Esophagus squamous epithelium (tissue), 5 donors: Measurements from ENCODE around the gene TAF12. TPM values are rescaled to one million over a fixed set of nuclear protein-coding genes. Genes with fewer than 3 reads are reported as not detected.
A peak's percentile ranks its signal among the peaks of the same experiment; 100 is the strongest.
"Not testable (repeated sequence)": the region's sequence is repeated elsewhere in the genome, so short reads cannot be mapped to it uniquely, and the experiment has no call there.

Experiments used
- DNase-seq: peaks from one replicate; lab custom pipeline; 2025; lab: John Stamatoyannopoulos, UW
- H3K27ac ChIP-seq, 4 donors: fragments of 200-600 bp; sonication (generic); one replicate each; pipeline ENCODE4 v1.5.1; 2016 to 2019; ENCODE audit warnings: mild to moderate bottlenecking in 1 of 4
- H3K27me3 ChIP-seq, 4 donors: fragments of 200-600 bp; sonication (generic); 1 replicate in 3 of 4; 2 replicates in 1 of 4; pipeline versions ENCODE4 v1.5.1 to v1.6.0; 2017 to 2021; ENCODE audit warnings: antibody characterized with exemption in 1 of 4
- H3K36me3 ChIP-seq, 3 donors: fragments of 200-600 bp; sonication (generic); one replicate each; pipeline ENCODE4 v1.5.1; 2016 to 2019
- H3K4me1 ChIP-seq, 3 donors: fragments of 200-600 bp; sonication (generic); one replicate each; pipeline ENCODE4 v1.5.1; 2017 to 2019
- H3K4me3 ChIP-seq, 4 donors: fragments of 200-600 bp; sonication (generic); 1 replicate in 3 of 4; 2 replicates in 1 of 4; pipeline ENCODE4 v1.5.1; 2016 to 2019; ENCODE audit warnings: mild to moderate bottlenecking in 2 of 4, moderate library complexity in 1 of 4
- H3K9me3 ChIP-seq, 3 donors: fragments of 200-600 bp; sonication (generic); one replicate each; pipeline ENCODE4 v1.5.1; 2016 to 2019
- CTCF ChIP-seq, 6 experiments: fragments of 450-650 bp in 4 of 6; fragments of 200-600 bp in 2 of 6; sonication (generic) in 2 of 6; IDR thresholded peaks; one replicate each; pipeline ENCODE4 v1.5.1; 2016 to 2019; ENCODE audit warnings: antibody characterized with exemption in 6 of 6, mild to moderate bottlenecking in 4 of 6, moderate library complexity in 4 of 6
- POLR2A ChIP-seq, 4 donors: fragments of 450-650 bp; IDR thresholded peaks; one replicate each; pipeline ENCODE4 v1.6.1; 2017; ENCODE audit warnings: antibody characterized with exemption in 4 of 4, mild to moderate bottlenecking in 4 of 4, moderate library complexity in 3 of 4
- WGBS, 2 donors: methylation state at CpG; one replicate each; pipeline ENCODE4 v1.1.5; 2018; 5-methylcytosine and 5-hydroxymethylcytosine counted together
- intact Hi-C: fragments of 100-400 bp; cut with DNase I; formaldehyde crosslinking; loops from one replicate; pipeline ENCODE4 v1.15.0; 2022
- total RNA-seq, 4 donors: library from RNA; depleted of rRNA; stranded (reverse); fragments of >200 nt; gene quantifications; one replicate each; pipeline ENCODE4 v1.1.0, GENCODE V29; 2016
- donor health status: DM: yes; HTN: yes; CAD: no.

Gene TAF12
- total RNA-seq = 10 to 100 TPM in 3 of 4 donors, 1 to 10 TPM in 1; 7.6 to 20.1 (median 13.1) TPM

DNA sequence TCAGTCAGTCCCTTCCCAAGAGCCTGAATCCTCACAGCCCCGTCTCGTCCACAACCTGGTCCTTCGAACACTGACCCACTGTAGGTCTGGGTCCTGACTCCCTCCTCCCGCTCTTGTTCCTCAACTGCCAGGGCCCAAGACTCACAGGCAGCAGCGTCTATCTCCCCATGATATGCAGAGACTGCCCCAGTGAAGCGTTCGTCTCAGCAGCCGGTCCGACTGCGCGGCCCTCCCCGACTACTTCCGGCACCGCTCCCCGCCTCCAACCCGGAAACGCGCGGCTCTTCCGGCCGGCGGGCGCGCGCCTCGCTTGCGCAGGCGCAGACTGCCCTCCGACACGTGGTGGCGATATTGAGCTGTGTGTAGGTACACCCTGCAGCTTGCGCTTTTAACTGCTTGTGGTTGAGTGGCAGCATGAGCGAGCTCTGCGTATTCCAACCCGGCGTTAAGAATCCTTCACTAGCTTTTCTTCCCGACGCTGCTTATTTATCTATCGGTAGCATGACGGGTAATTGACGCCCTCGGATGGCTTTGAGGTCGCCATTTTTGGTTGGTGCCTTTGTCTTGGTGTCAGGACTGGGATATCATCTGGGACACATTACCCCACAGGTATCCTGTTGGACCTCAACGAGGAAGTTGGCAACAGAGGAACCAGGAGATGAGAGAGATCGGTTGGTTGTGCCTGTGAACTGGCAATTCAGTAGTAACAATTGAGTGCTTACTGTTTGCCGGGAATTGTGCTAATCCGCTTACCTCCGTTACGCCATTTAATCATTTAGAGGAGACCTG, at the start of gene TAF12:
Gene TAF12 (minus strand): TSS at position 221 of the 789 bp plus-strand sequence. CDS start 20,986 bp downstream, outside the sequence.
- peak within 1 kb of the TSS; percentile 88 to 95 (median 92) for H3K27ac ChIP-seq
- H3K27me3 ChIP-seq = no peaks in the 10 kb centered on the region
- DNase-seq = peak; percentile 56
- H3K9me3 ChIP-seq = no peaks in the 10 kb centered on the region
- TF ChIP-seq POLR2A (IDR thresholded peaks at IDR 0.05) (peak in 3 of 4 donors; percentile 97 to 98 (median 98)), CTCF (IDR thresholded peaks at IDR 0.05) (peak in 5 of 6 experiments; percentile 23 to 78 (median 39))
- peaks cover 19 to 60% (median 30%) of the 10 kb centered on the region in 3 donors for H3K4me1 ChIP-seq
- intact Hi-C loops = no loop called here
- peak within 1 kb of the TSS; percentile 50 to 89 (median 83) for H3K4me3 ChIP-seq
- no peaks in the 10 kb centered on the region for H3K36me3 ChIP-seq
- WGBS, 2 donors = 0% methylated on average over 20 to 25 of the region's 49 CpGs

DNA sequence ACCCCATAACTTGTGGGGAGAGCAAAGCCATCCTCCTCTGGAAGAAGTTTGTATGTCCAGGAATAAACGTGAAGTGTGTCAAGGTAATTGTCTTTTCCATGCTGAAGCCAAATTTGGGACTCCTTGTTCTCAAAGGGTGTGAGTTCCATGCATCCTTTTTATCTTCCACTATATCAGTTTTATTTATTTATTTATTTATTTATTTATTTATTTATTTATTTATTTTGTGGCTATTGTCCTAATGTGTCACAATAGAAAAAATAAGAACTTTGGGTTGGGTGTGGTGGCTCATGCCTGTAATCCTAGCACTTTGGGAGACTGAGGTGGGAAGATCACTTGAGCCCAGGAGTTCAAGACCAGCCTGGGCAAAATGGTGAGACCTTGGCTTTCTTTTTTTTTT, 48.8 kb upstream of the TAF12 start:
- H3K4me3 ChIP-seq, H3K27me3 ChIP-seq, H3K4me1 ChIP-seq, H3K9me3 ChIP-seq, DNase-seq, intact Hi-C loops, H3K27ac ChIP-seq: not testable (repeated sequence)
- peaks cover 2 to 78% (median 3%) of the 10 kb centered on the region in 3 donors for H3K36me3 ChIP-seq
- 81 to 100% methylated on average over 1 of the region's 1 CpG for WGBS, 2 donors

DNA sequence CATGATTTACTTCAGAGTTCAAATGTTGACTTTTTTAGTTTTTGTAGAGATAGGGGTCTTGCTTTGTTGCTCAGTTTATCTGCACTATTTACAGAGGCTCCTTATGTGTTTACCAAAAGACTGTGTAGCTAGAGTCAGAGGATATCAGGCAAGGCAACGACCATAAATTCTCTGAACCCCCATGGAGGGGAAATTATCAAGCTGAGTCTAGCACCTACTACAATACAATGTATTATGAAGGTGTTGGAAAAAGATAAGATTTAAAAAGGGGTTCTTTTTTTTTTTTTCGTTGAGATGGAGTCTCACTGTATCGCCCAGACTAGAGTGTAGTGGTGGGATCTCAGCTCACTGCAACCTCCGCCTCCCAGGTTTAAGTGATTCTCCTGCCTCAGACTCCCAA, 42.1 kb upstream of the TAF12 start:
- no peaks in the 10 kb centered on the region for H3K27me3 ChIP-seq
- intact Hi-C loops = no loop called here
- no peaks in the 10 kb centered on the region for H3K9me3 ChIP-seq
- peaks cover 0 to 68% (median 10%) of the 10 kb centered on the region in 3 donors for H3K36me3 ChIP-seq
- no peak overlapping the region for H3K27ac ChIP-seq
- no peak for DNase-seq
- TF ChIP-seq CTCF (IDR thresholded peaks at IDR 0.05) (no peak), POLR2A (IDR thresholded peaks at IDR 0.05) (no peak)
- WGBS, 2 donors = 76 to 90% methylated on average over 3 to 4 of the region's 4 CpGs
- H3K4me1 ChIP-seq = peaks cover 0 to 6% (median 0%) of the 10 kb centered on the region in 3 donors
- no peak overlapping the region for H3K4me3 ChIP-seq

- Histone ChIP-seq H3K9me3 (no peaks in the 10 kb centered on the region), H3K27ac (no peak overlapping the region), H3K36me3 (peaks cover 0 to 60% (median 10%) of the 10 kb centered on the region in 3 donors), H3K27me3 (no peaks in the 10 kb centered on the region), H3K4me3 (no peak overlapping the region), H3K4me1 (peaks cover 0 to 6% (median 0%) of the 10 kb centered on the region in 3 donors)
- TF ChIP-seq POLR2A (IDR thresholded peaks at IDR 0.05) (no peak), CTCF (IDR thresholded peaks at IDR 0.05) (no peak)
- WGBS, 2 donors = 53 to 61% methylated on average over 6 of the region's 6 CpGs
- intact Hi-C loops = no loop called here
- no peak for DNase-seq
Observed at GRCh38 chr1:28682840-28683239, 40.0 kb upstream of the TAF12 start.

DNA sequence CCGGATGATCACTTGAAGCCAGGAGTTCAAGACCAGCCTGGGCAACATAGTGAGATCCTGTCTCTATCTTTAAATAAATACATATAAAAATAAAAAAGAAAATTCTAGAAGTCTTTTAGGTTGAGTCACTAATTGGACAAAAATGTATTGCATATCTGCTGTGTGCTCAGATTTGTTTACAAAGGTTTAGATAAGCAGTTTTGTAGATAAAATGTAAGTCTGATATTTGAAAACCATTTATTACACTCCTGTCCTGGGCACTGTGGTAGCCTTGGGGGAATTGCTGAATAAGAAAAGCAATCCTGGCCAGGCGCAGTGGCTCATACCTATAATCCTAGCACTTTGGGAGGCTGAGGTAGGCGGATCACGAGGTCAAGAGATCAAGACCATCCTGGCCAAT, 37.3 kb upstream of the TAF12 start:
- Histone ChIP-seq H3K4me1 (peaks cover 0 to 6% (median 0%) of the 10 kb centered on the region in 3 donors), H3K9me3 (no peaks in the 10 kb centered on the region), H3K27ac (no peak overlapping the region), H3K36me3 (peaks cover 0 to 41% (median 9%) of the 10 kb centered on the region in 3 donors), H3K27me3 (no peaks in the 10 kb centered on the region), H3K4me3 (no peak overlapping the region)
- 95 to 100% methylated on average over 3 to 4 of the region's 4 CpGs for WGBS, 2 donors
- no peak for DNase-seq
- intact Hi-C loops = no loop called here
- TF ChIP-seq POLR2A (IDR thresholded peaks at IDR 0.05) (no peak), CTCF (IDR thresholded peaks at IDR 0.05) (no peak)
